ENCODE measurements around the gene POM121C.
"Not testable (repeated sequence)": the region's sequence is repeated elsewhere in the genome, so short reads cannot be mapped to it uniquely, and the experiment has no call there.

POM121C gene

DNA sequence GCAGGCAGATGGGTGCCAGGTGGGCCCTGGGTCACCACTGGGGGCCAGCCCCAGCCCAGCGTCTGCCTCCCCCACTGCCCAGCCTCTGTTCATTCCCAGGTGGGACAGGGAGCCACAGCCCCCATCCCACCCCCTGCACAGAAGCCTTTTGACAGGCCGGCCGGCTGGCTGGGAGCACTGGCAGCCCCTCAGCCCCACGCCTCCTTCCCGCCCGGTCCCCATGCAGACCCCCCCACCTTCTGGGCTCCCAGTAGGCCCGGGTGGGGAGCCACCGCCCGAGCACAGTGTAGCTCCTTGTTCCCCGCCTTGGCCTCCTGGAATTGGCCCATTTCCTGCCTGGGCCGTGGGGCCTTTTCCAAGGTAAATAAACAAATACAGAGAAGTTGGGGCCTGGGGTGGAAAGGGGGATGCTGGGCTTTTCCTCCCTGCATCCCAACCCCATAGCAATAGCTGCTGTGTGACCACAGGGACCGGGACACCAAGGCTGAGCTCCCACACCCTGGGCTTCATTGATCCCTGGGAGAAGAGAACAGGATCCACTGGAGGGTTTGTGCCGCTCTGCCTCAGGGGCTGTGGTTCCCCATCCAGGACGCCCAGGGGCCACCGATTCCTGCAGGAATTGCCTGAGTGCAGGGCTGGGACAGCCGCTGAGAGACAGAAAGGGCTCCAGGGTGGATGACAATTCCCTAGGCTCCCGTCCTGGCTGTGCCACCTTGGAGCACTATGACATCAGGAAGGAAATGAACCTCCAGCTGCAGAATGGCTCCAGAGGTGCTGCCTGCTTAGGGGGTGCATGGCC is 111.4 kb downstream of the POM121C start:
- not testable (repeated sequence) for DNase-seq

GRCh38 chr7:75374144-75374518 is 112.0 kb downstream of the POM121C start:
- DNase-seq = not testable (repeated sequence)

DNA sequence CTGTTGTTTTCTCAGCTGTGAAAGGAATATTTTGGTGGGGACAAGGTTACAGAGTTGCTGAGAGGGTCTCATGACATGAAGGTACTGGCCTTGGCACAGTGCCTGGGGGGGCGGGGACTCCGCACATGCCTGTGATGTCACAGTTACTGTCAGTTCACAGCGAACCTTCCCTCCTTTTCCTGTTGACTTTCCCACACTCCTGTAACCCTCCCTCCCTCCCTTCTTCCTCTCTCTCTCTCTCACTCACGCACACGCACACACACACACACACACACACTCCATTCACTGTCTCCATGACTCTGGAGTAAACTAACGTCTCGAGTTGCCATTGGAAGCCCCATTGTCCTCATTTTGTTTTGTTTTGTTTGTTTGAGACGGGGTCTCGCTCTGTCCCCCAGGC is 118.8 kb downstream of the POM121C start:
- not testable (repeated sequence) for DNase-seq

Data from NCI-H1092 (cell line).